Prostate gland (tissue), 2 donors: ENCODE data around the gene E2F1.

Source experiments
- POLR2A ChIP-seq: fragments of 450-650 bp; IDR thresholded peaks from one replicate; pipeline ENCODE4 v1.6.1; 2016; ENCODE audit warnings: antibody characterized with exemption, mild to moderate bottlenecking
- TF ChIP-seq, protein P1 (sequence below), 4 experiments: fragments of 200-600 bp in 2 of 4; fragments of 450-650 bp in 2 of 4; sonication (generic) in 2 of 4; IDR thresholded peaks; 1 replicate in 3 of 4; 2 replicates in 1 of 4; pipeline ENCODE4 v1.5.1; 2016 to 2019; ENCODE audit warnings: antibody characterized with exemption in 4 of 4, mild to moderate bottlenecking in 2 of 4, moderate library complexity in 2 of 4

DNA sequence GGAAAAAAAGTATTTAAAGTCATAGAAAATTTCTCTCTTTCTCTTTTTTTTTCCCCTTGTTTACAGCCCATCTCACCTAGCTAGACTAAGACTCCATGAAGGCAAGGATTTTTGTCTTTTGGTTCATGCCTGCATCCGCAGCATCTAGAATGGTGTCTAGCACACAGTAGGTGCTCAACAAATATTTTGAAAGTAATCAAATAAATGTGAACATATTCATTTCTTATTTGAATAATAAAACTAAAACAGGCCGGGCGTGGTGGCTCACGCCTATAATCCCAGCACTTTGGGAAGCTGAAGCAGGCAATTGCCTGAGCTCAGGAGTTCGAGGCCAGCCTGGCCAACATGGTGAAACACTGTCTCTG, 40.9 kb upstream of the E2F1 start:
- no peak for TF ChIP-seq POLR2A
- TF ChIP-seq, protein P1, sequence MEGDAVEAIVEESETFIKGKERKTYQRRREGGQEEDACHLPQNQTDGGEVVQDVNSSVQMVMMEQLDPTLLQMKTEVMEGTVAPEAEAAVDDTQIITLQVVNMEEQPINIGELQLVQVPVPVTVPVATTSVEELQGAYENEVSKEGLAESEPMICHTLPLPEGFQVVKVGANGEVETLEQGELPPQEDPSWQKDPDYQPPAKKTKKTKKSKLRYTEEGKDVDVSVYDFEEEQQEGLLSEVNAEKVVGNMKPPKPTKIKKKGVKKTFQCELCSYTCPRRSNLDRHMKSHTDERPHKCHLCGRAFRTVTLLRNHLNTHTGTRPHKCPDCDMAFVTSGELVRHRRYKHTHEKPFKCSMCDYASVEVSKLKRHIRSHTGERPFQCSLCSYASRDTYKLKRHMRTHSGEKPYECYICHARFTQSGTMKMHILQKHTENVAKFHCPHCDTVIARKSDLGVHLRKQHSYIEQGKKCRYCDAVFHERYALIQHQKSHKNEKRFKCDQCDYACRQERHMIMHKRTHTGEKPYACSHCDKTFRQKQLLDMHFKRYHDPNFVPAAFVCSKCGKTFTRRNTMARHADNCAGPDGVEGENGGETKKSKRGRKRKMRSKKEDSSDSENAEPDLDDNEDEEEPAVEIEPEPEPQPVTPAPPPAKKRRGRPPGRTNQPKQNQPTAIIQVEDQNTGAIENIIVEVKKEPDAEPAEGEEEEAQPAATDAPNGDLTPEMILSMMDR (IDR thresholded peaks at IDR 0.05), result no peak
